Calu3 (cell line): ENCODE results near the gene ATP5IF1. TPM values are rescaled to one million over a fixed set of nuclear protein-coding genes. Genes with fewer than 3 reads are reported as not detected.

Experiments
- BruUV-seq: library from RNA; stranded (reverse); fragments of 400-500 nt; replicated peaks from 2 replicates; lab custom pipeline; 2021; lab: Mats Ljungman, UMichigan
- CTCF ChIA-PET: fragments of 300-600 bp; sonication (Branson Sonifier 250); formaldehyde crosslinking; loops from one replicate; lab custom pipeline; 2022; ENCODE audit warnings: antibody characterized with exemption; lab: Charles Lee
- DNase-seq: peaks from one replicate; pipeline ENCODE4 v3.0.0; 2022
- H3K27ac Mint-ChIP-seq: one replicate; pipeline ENCODE4 v1.8.0; 2022; ENCODE audit warnings: mixed read lengths; ENCODE audit not compliant: unreplicated experiment
- H3K27me3 Mint-ChIP-seq: one replicate; pipeline ENCODE4 v1.8.0; 2022; ENCODE audit warnings: mixed read lengths; ENCODE audit not compliant: unreplicated experiment
- H3K36me3 Mint-ChIP-seq: one replicate; pipeline ENCODE4 v1.8.0; 2022; ENCODE audit warnings: mild to moderate bottlenecking, moderate library complexity, mixed read lengths; ENCODE audit not compliant: insufficient read depth, unreplicated experiment
- H3K4me1 Mint-ChIP-seq: one replicate; pipeline ENCODE4 v1.8.0; 2022; ENCODE audit warnings: mild to moderate bottlenecking, low read depth, mixed read lengths; ENCODE audit not compliant: unreplicated experiment
- H3K4me3 Mint-ChIP-seq: one replicate; pipeline ENCODE4 v1.8.0; 2022; ENCODE audit warnings: mild to moderate bottlenecking, low read depth, moderate library complexity, mixed read lengths; ENCODE audit not compliant: unreplicated experiment
- H3K9me3 Mint-ChIP-seq: one replicate; pipeline ENCODE4 v1.8.0; 2022; ENCODE audit warnings: low read depth, mixed read lengths; ENCODE audit not compliant: unreplicated experiment
- CTCF ChIP-seq: fragments of 200-600 bp; IDR thresholded peaks from one replicate; pipeline ENCODE4 v1.8.0; 2022; ENCODE audit warnings: antibody characterized with exemption; ENCODE audit not compliant: unreplicated experiment
- intact Hi-C: fragments of 100-400 bp; cut with micrococcal nuclease; formaldehyde crosslinking; loops from one replicate; pipeline ENCODE4 v1.10.0; 2022; ENCODE audit not compliant: unreplicated experiment
- total RNA-seq: library from RNA; stranded (reverse); gene quantifications from 2 replicates; pipeline ENCODE4 v1.2.3, GENCODE V29; 2022

ATP5IF1 gene
- total RNA-seq, 1 experiment from 2014 or later, result 112 TPM

- DNase-seq, result peak; percentile 72
- H3K36me3 Mint-ChIP-seq, result peaks cover 22% of the 10 kb centered on the region
- TF ChIP-seq CTCF, result no peak
- H3K4me3 Mint-ChIP-seq, result peak overlapping the region; percentile 80
- CTCF ChIA-PET, result interaction anchor here (0.6 to 3.3 kb wide), 16 partner anchors 9 to 333 kb away, joined by 3 to 59 read pairs (median 8); partner anchors contain the start of genes ATP5IF1, MED18, PHACTR4 and SESN2
- no TSS peak for BruUV-seq
- peak overlapping the region; percentile 96 for H3K27ac Mint-ChIP-seq
- peaks cover 30% of the 10 kb centered on the region for H3K4me1 Mint-ChIP-seq
- H3K9me3 Mint-ChIP-seq, result no peaks in the 10 kb centered on the region
- intact Hi-C loops, result loop anchor here (5.0 to 10.0 kb wide), 3 partner anchors 73 to 256 kb away; partner anchors contain the start of gene RCC1
- no peaks in the 10 kb centered on the region for H3K27me3 Mint-ChIP-seq
Measured at GRCh38 chr1:28249013-28249865, 13.3 kb downstream of the ATP5IF1 start.

- Mint-ChIP-seq H3K27me3 (no peaks in the 10 kb centered on the region), H3K4me3 (no peak overlapping the region), H3K9me3 (no peaks in the 10 kb centered on the region), H3K4me1 (peaks cover 29% of the 10 kb centered on the region), H3K36me3 (peaks cover 22% of the 10 kb centered on the region), H3K27ac (peak overlapping the region; percentile 96)
- CTCF ChIA-PET, result interaction anchor here (0.6 to 3.3 kb wide), 8 partner anchors 10 to 119 kb away, joined by 3 to 59 read pairs (median 8); partner anchors contain the start of genes ATP5IF1, PHACTR4 and SESN2
- BruUV-seq, result no TSS peak
- intact Hi-C loops, result loop anchor here (5.0 to 10.0 kb wide), 3 partner anchors 72 to 255 kb away; partner anchors contain the start of gene RCC1
- no peak for TF ChIP-seq CTCF
- no peak for DNase-seq
Measured at GRCh38 chr1:28249866-28250295, 14.0 kb downstream of the ATP5IF1 start.

GRCh38 chr1:28256197-28256827 is 20.4 kb downstream of the ATP5IF1 start:
- Mint-ChIP-seq H3K27ac (no peak overlapping the region), H3K27me3 (no peaks in the 10 kb centered on the region), H3K4me3 (no peak overlapping the region), H3K36me3 (peaks cover 29% of the 10 kb centered on the region), H3K4me1 (peaks cover 18% of the 10 kb centered on the region), H3K9me3 (no peaks in the 10 kb centered on the region)
- no peak for TF ChIP-seq CTCF
- CTCF ChIA-PET, result interaction anchor here (0.5 kb wide), 1 partner anchor 18 kb away, joined by 4 read pairs; no protein-coding TSS in a partner anchor
- DNase-seq, result no peak
- intact Hi-C loops, result no loop called here
- BruUV-seq, result no TSS peak

- no peaks in the 10 kb centered on the region for H3K27me3 Mint-ChIP-seq
- H3K4me3 Mint-ChIP-seq, result no peak overlapping the region
- TF ChIP-seq CTCF, result no peak
- peaks cover 35% of the 10 kb centered on the region for H3K36me3 Mint-ChIP-seq
- CTCF ChIA-PET, result interaction anchor here (1.5 kb wide), 1 partner anchor 9 kb away, joined by 8 read pairs; no protein-coding TSS in a partner anchor
- intact Hi-C loops, result no loop called here
- no peaks in the 10 kb centered on the region for H3K9me3 Mint-ChIP-seq
- BruUV-seq, result no TSS peak
- H3K4me1 Mint-ChIP-seq, result peaks cover 18% of the 10 kb centered on the region
- H3K27ac Mint-ChIP-seq, result peak overlapping the region; percentile 99
- no peak for DNase-seq
Measured at GRCh38 chr1:28257736-28258135, 21.8 kb downstream of the ATP5IF1 start.
